Keratinocyte (primary cell): ENCODE results near the gene FAM83E.

Experiments
- EZH2 ChIP-seq: IDR thresholded peaks from one replicate; pipeline ENCODE4 v1.6.1; 2012; ENCODE audit warnings: inconsistent platforms, mild to moderate bottlenecking, low read length, moderate library complexity
- TF ChIP-seq, protein P1 (sequence below), 3 experiments: IDR thresholded peaks in 1 of 3; conservative IDR thresholded peaks in 1 of 3; optimal IDR thresholded peaks in 1 of 3; 2 replicates in 2 of 3; 3 replicates in 1 of 3; pipeline versions ENCODE3 to v1.5.1; 2011; ENCODE audit warnings: low read length in 3 of 3, mild to moderate bottlenecking in 3 of 3, moderate library complexity in 2 of 3, control low read depth in 1 of 3, inconsistent platforms in 1 of 3; ENCODE audit not compliant: insufficient read depth in 2 of 3; ENCODE audit errors: extremely low read depth in 1 of 3

DNA sequence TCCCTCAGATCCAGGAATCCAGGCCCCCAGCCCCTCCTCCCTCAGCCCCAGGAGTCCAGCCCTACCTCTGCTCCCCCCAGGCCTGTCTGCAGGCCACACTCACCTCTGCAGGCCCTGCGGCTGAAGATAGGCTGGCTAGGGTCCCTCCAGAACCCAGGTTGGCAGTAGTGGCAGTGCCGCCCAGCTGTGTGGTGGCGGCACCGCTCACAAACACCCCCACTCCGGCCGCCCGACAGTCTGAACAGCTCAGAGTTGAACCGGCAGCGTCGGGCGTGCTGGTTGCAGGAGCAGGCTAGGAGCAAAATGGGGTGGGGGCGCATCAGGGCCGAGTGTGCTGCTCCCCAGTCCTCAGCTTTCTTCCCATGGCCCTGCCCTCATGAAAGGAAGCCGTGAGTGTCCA is 49.6 kb upstream of the FAM83E start:
- TF ChIP-seq EZH2: no peak
- TF ChIP-seq, protein P1, sequence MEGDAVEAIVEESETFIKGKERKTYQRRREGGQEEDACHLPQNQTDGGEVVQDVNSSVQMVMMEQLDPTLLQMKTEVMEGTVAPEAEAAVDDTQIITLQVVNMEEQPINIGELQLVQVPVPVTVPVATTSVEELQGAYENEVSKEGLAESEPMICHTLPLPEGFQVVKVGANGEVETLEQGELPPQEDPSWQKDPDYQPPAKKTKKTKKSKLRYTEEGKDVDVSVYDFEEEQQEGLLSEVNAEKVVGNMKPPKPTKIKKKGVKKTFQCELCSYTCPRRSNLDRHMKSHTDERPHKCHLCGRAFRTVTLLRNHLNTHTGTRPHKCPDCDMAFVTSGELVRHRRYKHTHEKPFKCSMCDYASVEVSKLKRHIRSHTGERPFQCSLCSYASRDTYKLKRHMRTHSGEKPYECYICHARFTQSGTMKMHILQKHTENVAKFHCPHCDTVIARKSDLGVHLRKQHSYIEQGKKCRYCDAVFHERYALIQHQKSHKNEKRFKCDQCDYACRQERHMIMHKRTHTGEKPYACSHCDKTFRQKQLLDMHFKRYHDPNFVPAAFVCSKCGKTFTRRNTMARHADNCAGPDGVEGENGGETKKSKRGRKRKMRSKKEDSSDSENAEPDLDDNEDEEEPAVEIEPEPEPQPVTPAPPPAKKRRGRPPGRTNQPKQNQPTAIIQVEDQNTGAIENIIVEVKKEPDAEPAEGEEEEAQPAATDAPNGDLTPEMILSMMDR (optimal IDR thresholded peaks at IDR 0.05 in 1 of 3, IDR thresholded peaks at IDR 0.05 in 1 of 3, conservative IDR thresholded peaks at IDR 0.05 in 1 of 3; ENCODE audit: extremely low read depth in 1 of 3, insufficient read depth in 2 of 3, low read length in 3 of 3): no peak
